Measurements from ENCODE around the gene EXOC3L2.

Gene EXOC3L2

DNA sequence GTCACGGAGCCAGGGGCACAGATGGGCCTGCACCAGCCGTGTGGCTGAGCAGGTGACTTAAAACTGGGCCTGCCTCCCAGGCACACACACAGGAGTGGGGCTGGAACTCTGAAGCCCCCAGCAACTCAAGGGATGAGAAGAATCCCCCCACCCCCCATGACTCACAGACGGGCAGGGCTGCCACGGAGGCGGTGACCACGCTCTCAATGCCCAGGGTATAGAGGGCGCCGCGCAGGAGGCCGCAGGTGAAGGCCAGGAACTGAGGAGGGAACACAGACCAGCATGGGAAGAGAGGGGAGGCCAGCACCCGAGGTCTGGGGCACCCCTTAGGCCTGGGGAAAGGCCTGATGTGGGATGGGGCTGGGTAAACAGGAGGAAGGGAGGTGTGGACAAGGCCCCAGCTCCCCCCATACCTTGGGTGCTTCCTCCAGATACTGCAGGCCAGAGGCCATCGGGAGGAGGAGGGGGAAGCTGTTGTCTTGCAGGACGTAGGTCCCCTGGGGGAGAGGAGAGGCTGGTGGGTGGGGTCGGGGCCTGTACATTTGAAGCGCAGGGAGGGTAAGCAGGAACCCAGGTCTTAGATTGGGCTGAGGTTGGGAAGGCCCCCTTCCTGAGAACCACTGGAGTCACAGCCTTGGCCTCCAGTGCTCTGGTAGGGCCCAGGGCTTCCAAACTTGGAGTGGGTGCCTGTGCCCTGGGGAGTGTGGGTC, 81.3 kb downstream of the EXOC3L2 start:
- no peaks in the 10 kb centered on the region for H3K9me3 ChIP-seq (ENCODE audit: control insufficient read depth, low read length)
- H3K27me3 ChIP-seq (replicated peaks; ENCODE audit: control insufficient read depth, insufficient read depth, low read length), result peaks cover 25% of the 10 kb centered on the region
- DNase-seq (ENCODE audit: low read depth), result no peak

DNA sequence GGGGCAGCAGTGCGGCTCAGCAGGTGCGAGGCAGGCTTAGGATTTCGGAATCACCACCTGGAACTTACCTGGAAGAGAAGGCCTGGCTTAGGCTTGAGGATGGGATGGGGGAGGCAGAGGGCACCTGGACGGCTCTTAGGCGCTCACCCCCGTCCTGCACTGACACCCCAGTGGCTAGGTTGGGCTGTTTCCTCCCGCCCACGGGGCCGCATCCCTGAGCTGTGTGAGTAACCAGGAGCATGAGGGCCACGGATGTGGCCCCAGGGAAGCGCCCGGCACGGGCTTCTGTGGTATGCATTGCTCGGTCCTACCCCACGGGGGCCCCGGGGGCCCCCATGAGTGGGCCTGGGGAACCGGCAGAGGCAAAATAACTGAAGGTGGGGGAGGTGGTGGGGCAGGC, 82.1 kb downstream of the EXOC3L2 start:
- Histone ChIP-seq H3K27me3 (replicated peaks; ENCODE audit: control insufficient read depth, insufficient read depth, low read length) (peaks cover 26% of the 10 kb centered on the region), H3K4me1 (ENCODE audit: control insufficient read depth, insufficient read depth, low read length) (peaks cover 10% of the 10 kb centered on the region), H3K36me3 (ENCODE audit: control insufficient read depth, insufficient read depth, low read length, severe bottlenecking) (no peaks in the 10 kb centered on the region), H3K9ac (ENCODE audit: low read length) (no peak overlapping the region), H3K9me3 (ENCODE audit: control insufficient read depth, low read length) (no peaks in the 10 kb centered on the region), H3K4me3 (ENCODE audit: low read length) (no peak overlapping the region)
- no peak for DNase-seq (ENCODE audit: low read depth)

More for the DNA sequence above, 81.3 kb downstream of the EXOC3L2 start:
- Histone ChIP-seq H3K9ac (ENCODE audit: low read length) (peak overlapping the region; percentile 25), H3K4me3 (ENCODE audit: low read length) (no peak overlapping the region), H3K36me3 (ENCODE audit: control insufficient read depth, insufficient read depth, low read length, severe bottlenecking) (no peaks in the 10 kb centered on the region), H3K4me1 (ENCODE audit: control insufficient read depth, insufficient read depth, low read length) (peaks cover 10% of the 10 kb centered on the region)

DNA sequence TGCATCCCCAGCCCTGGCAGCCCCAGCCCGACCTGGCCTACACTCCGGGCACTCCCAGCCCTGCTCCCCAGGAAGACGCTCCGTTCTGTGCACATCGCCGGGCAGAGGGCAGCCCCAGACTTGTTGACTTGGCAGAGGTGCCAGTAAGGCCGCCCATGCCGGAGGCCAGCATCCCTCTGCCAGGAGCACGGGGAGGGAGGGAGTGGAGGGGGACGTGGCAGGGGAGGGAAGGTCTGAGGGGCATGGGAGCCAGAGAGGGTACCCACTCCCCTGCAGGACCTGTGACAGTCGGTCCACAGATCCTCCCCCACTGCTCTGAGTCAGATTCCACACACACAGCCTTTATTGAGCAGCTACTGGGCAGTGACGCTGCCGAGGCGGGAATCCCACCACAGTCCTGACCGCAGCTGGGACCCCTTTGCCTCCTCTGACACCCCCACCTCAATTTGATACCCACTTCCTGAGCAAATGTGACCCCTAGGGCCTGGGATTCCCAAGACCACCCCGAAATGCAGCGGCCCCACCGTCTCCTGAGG, 82.5 kb downstream of the EXOC3L2 start:
- Histone ChIP-seq H3K36me3 (ENCODE audit: control insufficient read depth, insufficient read depth, low read length, severe bottlenecking) (no peaks in the 10 kb centered on the region), H3K27me3 (replicated peaks; ENCODE audit: control insufficient read depth, insufficient read depth, low read length) (peaks cover 29% of the 10 kb centered on the region), H3K4me1 (ENCODE audit: control insufficient read depth, insufficient read depth, low read length) (peaks cover 10% of the 10 kb centered on the region), H3K9me3 (ENCODE audit: control insufficient read depth, low read length) (no peaks in the 10 kb centered on the region), H3K4me3 (ENCODE audit: low read length) (no peak overlapping the region), H3K9ac (ENCODE audit: low read length) (no peak overlapping the region)
- DNase-seq (ENCODE audit: low read depth), result no peak

Measured in adipocyte (in vitro differentiated cells).